Frontal cortex (tissue), 4 donors: ENCODE measurements around the gene MAPKBP1. TPM values are rescaled to one million over a fixed set of nuclear protein-coding genes. Genes with fewer than 3 reads are reported as not detected.

ENCODE experiments used
- DNase-seq, 2 donors: peaks; one replicate each; pipeline ENCODE4 v3.0.0; 2012; ENCODE audit warnings: low spot score in 2 of 2
- FAIRE-seq: peaks from 2 replicates; lab custom pipeline; 2012; peaks lifted over from hg19 to GRCh38; lab: Jason Lieb, UNC
- total RNA-seq: library from RNA; depleted of rRNA; stranded (reverse); fragments of >200 nt; gene quantifications from one replicate; pipeline ENCODE4 v1.2.3, GENCODE V29; 2014
- donor health status: control.
- donor health status: control.
- donor health status: control.

The MAPKBP1 gene
- total RNA-seq, 1 donor from 2014 or later, result 31.4 TPM

DNA sequence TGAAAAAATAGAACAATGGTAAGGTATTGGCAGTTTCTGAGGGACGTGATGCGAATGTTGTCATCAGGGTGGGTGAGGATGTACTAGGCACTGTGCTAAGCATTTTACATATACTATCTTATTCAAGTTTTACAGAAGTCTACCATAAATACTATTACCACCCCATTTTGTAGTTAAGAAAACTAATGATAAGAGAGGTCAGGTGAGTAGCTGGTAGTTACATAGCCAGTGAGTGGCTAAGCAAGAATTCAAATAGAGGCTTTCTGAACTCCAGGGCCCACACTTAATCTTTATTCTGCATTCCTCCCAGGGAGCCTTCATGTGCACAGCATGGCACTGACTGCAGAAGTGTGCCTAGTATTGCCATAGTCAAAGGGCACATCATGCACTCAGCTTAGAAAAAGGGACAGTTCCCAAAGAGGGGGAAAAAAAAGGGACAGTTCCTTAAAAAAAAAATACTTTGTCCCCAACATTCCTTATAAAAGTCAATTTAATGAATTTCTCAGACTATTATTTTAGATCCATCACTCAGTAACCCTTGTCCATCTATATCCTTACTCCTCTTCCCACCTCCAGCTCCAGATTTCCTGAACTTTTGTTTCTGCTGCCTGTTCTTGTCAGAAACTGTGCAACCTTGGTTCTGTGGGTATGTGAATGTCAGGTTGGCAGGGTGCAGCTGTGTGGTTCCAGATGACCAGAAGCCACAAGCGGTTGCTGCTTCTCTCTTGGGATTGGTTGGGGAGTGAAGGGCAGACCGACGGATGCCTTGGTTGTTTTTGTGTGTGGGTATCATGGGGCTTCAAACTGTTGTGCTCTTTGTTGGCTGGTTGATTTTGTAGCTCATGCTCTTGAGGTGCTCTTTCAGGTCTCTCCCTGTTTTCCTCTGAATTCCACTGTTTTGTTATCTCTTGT lies 8.3 kb downstream of the MAPKBP1 start:
- FAIRE-seq (no peak), DNase-seq (no peak)

DNA sequence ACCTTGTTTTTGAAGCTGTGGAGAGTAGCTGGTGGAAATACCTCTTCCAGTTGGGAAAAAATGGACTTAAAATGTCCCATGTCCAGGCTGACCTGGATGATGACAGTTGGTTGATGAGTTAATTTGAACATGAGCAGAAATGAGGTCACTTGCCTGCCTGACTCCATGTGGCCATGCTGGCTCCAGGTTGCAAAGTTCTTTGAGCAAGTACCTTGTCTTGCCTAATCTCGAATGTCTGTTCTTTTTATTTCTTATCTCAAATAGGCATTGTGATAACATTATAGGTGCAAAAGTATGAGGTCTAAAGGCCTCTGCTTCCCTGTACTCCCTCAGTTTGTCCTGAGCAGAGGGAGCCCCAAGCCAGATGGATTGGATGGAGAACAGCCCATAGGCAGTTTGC lies 9.0 kb downstream of the MAPKBP1 start:
- DNase-seq (no peak), FAIRE-seq (no peak)

DNA sequence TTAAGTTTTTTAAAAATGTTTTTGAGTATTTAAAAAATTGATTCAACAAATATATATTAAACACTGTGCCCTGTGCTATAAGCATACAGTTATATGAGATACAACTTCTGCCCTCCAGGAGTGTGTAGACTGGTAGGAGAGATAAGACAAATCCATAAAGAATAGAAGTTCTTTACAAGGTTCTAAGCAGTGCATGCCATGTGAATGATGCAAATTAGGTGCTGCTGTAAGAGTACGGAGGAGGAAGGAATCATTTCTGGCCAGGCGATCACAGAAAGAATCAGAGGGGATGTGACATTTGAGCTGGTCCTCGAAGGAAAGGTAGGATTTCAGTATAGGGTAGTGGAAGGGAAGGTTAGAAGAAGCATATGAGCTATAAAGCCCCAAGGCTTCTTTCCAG lies 14.0 kb downstream of the MAPKBP1 start:
- DNase-seq, result no peak
- no peak for FAIRE-seq

DNA sequence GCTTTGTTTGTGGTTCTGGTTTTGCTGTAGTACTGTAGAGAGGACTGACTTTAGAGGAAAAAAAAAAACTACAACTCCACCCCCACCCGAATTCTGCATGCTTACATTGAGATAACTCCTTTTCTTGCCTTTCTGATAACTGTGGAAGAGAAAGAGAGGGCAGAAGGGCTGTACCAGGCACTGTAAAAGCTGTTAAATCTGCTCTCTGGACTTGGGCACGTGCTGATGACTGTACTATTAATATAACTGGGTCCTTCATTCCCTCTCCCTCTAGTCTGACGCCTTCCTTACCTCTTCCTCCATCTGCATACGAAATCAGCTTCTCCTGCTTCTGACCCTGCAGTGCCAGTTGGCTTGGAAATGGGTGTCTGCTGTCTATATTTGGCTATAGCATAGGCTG lies 15.0 kb downstream of the MAPKBP1 start:
- no peak for DNase-seq
- no peak for FAIRE-seq

DNA sequence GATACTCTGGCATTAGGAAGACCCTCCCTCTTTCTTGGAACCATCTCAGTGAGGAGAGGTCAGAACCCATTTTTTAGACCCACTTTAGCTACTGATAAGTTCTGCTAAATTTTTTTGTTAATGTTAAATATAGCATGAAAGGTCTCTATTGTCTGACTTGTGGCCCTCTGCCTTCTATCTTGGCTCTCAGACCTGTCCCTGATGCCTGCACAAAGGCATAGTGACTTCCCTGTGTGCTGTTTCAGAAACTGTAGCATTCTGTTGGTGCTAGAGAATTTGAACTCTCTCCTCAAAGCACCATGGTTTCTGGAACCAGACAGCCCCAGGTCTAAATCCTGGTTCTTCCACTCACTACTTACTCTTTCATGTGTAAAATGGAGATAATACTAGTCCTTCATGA lies 15.4 kb downstream of the MAPKBP1 start:
- FAIRE-seq (no peak), DNase-seq (no peak)

DNA sequence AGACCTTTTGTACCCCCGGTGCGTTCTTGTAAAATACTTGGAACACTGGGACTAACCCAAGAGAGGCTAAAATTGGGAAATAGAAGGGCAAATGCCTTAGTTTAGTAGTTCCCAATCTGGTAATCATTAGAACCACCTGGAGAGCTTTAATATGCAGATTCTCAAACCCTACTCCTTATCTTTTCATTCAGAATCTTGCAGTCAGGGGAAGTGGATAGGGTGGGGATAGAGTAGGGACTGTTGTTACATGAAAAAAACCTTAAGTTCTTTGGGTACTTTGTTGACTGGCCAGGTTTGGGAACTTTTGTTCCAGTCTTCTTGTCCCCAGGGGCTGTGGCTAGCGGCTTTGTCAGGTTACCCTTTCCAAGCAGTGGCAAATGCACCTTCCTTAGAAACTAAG lies 15.9 kb downstream of the MAPKBP1 start:
- no peak for DNase-seq
- no peak for FAIRE-seq

DNA sequence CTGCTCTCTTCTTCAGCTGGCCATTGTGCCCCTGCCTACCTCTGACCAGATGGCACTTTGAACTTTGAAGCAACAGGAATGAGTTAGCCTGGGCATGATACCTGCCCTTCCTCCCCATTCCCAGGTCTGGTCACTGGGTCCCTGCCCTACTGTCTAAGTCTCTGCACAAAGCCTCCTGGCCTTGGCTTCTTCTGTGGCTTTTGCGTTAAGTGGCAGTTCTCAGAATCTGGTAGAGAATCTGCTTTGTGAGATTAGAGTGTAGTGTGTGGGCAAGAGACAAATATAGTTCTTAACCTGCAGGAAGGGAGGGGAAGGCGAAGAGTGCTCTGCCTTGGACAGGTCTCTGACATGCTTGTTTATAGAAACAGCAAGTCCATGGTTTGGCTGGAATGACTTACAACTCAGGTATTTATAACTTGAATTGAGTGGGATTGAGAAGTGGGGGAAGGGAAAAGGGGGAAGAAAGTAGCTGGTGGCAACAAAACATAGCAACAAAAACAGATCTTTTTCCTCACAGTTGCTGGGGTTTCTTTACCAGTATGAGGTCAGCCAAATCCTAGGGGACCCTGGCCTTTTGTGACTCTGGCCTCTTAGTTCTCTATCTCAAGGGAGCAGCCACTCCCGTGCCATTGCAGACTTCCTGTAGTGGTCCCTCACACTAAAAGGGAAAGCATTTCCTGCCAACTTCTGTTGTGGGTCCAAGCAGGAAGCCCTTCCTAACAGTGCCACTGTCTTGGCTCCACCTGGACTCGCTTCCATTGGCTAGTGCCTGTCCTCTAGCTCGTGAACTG lies 16.7 kb downstream of the MAPKBP1 start:
- FAIRE-seq (no peak), DNase-seq (no peak)

DNA sequence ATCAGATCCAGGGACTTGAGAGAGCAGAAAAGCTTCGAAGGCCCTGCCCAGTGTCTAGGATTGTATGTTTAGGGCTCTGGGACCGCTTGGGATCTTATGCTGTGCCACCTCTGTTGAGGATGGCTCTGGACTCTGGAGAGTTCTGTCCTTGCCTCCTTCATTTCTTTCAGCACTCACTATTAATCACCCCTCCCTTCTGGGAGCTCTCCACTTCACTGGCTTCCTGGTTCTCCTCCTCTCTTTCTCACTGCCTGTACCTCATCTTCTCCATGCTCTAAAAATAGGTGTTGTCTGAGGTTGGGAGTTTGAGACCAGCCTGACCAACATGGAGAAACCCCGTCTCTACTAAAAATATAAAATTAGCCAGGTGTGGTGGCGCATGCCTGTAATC lies 17.3 kb downstream of the MAPKBP1 start:
- DNase-seq, result no peak
- no peak for FAIRE-seq

DNA sequence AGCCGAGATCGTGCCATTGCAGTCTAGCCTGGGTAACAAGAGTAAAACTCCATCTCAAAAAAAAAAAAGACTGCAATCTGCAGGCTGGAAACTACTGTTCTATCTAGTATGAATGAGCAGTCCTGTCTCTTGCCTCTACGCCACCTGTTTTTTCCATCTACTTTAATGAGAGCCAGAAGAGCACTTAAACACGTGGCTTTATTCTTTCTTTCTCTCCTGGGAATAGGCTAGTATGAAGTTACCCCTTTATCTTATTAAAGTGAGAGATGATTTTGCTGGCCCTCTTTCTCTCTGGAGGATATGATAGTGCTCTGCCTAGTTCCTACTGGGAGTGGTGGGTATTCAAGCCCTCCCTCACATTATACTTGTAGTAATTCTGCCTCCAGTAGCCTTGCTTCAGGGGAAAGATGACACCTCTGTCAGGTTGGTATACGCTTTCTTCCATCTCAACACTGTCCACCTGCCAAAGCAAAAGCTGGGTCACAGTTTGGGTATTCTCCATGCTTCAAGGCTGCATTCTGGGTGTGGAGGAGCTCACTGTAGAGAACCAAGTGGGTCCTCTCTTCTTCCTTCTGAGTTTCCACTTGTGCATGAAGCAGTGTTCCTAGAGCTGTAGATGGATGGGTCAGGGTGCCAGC lies 17.8 kb downstream of the MAPKBP1 start:
- no peak for FAIRE-seq
- no peak for DNase-seq

DNA sequence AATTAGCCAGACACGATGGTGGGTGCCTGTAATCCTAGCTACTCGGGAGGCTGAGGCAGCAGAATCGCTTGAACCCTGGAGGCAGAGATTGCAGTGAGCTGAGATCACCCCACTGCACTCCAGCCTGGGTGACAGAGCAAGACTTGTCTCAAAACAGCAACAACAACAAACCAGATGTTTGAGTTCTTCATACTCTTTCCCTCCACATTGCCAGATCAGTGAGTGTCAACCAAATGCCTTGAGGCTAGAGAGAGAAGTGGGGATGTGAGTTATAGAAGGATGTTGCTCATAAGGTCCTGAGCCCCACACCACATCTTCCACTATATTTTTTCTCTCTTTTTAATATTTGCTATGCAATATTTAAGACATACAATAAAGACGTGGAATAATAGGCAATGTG lies 19.8 kb downstream of the MAPKBP1 start:
- DNase-seq (no peak), FAIRE-seq (no peak)

DNA sequence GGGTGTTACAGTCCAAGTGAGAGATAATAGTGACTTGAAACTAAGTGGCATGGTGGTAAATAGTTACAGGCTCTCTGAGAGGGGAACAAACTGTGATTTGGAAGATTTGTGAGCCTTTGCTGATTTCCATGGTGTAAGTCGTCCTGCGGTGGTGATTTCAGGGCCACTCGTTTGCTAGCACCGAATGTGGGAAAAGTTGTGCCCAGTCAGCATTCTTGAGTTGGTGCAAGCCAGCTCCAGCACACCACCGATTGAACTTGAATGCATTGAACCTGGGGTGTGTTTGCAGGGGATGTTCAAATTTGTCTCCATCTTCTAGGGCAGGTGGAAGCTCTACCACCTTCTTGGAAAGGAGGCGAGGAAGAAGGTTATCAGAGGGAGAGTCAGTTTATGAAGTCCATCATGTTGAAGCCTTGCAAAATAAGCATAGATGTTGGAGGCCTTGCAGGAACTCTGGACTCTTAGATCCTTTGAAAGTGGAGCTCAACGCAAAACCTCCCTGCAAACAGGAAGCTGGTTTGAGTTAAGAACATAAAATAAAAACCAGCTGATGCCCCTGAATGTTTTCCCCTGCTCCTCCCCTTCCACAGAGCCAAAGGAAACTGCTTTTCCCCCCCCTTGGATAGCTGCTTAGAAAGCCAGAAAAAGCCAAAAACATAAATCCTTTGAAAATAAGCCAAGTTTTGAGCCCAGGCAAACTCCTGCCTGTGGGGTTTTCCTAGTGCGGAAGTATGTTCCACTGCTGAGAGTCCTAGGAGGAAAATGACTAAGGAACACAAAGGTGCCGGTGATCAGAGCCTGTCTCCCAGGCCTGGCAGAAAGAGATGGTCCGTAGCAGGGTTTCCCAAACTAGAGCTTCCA lies 21.9 kb downstream of the MAPKBP1 start:
- FAIRE-seq, result no peak
- no peak for DNase-seq

DNA sequence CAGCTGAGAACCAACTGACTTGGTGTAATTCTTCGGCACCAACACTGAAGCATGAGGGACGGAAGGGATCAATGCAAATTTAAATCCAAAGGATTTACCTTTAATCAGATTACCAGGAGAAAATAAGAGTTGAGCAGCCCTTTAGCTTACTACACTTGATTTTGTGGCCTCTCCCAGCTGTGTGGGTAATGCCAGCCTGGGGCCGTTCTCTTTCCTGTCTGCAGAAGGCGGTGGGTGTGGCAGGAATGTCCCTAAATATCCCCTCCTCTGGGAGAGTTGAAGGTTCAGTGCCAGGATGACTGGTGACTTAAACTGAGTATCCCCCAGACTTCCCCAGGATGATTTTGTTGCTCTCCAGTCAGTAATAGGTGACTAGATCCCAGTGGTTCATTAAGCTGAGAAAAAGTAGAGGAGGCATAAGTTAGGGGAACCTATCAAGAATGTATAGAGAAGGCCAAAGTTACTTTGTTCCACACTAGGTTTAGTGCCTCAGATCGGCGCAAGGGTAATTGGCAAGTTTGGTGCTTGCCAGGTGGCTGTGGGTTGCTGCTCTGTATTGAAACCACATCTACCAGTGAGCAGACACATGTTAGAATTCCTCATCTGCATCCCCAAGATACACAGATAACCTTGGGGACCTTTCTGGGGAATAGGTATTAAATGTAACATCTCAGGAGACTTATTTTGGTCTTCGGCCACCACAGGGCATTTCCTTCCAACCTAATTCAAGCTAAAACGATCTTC lies 23.1 kb downstream of the MAPKBP1 start:
- DNase-seq (no peak), FAIRE-seq (no peak)

DNA sequence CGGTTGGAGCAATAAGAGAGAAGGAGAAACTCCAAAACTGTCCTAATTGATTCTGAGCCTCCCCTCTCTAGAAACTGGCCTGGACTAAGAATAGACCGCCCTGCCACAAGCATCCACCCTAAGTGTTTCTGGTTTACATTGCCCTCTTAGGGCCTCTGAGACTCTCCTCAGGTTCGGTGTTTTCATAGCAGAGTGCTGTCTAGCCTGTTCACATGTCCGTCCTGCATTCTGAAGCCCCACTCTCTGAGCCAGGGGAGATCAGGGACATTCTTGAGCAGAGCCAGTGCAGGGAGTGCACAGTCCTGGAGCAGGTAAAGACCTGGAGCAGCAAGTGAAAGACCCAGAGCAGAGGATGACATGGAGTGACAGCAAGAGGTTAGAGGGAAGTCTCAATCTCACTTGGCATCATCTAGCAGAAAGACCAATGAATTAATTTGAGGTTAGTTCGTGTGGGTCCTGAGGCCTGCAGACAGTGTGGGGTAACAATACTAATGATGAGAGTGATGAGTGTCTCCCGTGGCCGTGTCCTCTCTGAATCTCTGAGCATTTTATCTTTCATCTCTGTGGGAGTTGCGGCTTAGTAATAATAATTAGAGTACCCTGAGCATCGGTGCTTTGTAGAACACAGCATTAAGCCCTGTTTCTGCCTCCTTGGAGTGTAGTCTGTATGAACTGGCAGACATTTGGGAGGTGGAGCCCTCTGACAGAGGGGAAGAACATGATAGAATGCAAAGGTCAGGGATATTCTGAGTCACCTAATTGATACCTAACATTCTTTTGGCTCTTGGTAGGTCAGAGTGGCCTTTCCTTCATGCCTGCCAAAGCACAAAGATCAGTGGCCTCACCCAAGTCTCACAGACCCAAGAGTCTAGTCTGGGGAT lies 24.6 kb downstream of the MAPKBP1 start:
- no peak for DNase-seq
- no peak for FAIRE-seq

DNA sequence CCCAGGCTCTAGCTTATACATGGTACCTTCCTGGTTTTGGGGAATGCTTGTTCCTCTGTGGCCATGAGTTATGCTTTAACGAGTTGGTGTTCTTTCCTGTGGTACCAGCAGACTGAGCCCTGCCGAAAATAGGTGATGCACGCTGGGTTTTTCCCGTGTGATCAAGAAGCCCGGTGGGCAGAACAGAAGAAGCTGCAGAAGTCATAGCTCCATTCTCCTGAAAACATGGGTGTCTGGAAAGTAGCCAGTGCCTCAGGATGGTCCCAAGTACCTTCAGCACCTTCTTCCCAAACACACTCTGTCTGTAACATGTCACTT lies 25.2 kb downstream of the MAPKBP1 start:
- DNase-seq (no peak), FAIRE-seq (no peak)

DNA sequence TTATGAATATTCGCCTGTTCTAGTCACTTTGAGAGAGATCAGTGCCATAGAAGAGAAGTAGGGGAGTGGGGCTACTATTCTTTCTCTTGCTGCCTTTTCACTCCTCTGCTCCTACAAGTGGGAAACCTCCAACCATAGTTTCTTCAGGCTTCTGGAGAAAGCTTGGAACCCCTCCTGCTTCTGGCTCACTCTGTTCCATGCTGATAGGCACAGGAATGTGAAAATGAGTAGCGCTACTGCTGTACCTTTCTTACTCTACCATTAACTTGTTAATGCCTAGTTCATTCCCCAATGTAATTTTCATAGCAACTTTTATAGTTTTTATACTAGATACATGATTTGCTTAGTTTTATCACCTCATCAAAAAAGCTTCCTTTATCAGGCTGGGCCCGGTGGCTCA lies 26.9 kb downstream of the MAPKBP1 start:
- no peak for FAIRE-seq

DNA sequence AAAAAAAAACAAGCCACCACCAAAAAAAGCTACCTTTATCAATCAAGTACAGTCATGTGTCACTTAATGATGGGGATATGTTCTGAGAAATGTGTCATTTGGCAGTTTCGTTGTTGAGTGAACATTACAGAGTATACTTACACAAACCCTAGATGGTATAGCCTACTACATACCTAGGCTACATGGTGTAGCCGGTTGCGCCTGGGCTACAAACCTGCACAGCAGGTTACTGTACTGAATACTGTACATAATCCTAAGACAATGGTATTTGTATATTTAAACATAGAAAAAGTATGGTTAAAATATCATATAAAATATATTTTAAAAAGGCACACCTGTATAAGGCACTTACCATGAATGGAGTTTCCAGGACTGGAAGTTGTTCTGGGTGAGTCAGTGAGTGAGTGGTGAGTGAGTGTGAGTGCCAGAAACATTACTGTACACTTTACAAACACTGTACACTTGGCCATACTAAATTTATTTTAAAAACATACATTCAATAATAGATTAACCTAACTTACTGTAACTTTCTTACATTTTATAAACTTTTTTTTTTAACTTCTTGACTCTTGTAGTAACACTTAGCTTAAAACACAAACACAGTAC lies 27.7 kb downstream of the MAPKBP1 start:
- no peak for FAIRE-seq
- no peak for DNase-seq

More for the DNA sequence above, 26.9 kb downstream of the MAPKBP1 start:
- no peak for DNase-seq

DNA sequence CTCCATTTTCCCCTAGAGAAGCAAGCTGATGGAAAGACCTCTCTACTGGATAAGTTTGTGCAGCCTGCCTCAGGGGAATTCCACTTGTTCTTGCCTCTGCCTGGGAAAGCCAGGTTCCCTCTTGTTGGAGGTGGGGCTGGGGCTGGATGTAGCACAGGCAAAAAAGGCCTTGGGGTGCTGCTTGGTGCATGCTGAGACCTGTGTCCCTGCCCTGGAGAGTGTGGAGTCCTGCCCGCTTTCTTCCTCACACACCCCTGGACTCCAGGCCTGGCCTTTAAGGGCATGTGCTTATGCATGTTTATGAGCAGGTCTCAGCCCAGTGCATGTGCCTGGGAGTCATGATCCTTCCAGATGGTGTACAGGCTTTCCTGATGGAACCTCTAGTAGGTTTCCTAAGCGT lies 30.1 kb downstream of the MAPKBP1 start:
- FAIRE-seq (no peak), DNase-seq (no peak)
